Measurements from ENCODE around the gene HOXB6.
A peak's percentile ranks its signal among the peaks of the same experiment; 100 is the strongest.

HOXB6 gene

GRCh38 chr17:48627623-48628521, 23.1 kb upstream of the HOXB6 start:
- CTCF ChIA-PET, result interaction anchor here (1.0 to 5.0 kb wide), 3 partner anchors 8 to 251 kb away, joined by 4 to 37 read pairs (median 4); no protein-coding TSS in a partner anchor

GRCh38 chr17:48627118-48627597, 22.4 kb upstream of the HOXB6 start:
- CTCF ChIA-PET, result interaction anchor here (0.5 to 5.0 kb wide), 4 partner anchors 9 to 413 kb away, joined by 4 to 37 read pairs (median 4); no protein-coding TSS in a partner anchor
- peak overlapping the region; percentile 78 for H3K4me3 ChIP-seq (ENCODE audit: low read depth, low read length)

More at GRCh38 chr17:48627623-48628521, 23.1 kb upstream of the HOXB6 start:
- H3K9me3 ChIP-seq (ENCODE audit: control insufficient read depth, insufficient read depth, low read depth, low read length), result no peaks in the 10 kb centered on the region
- H3K36me3 ChIP-seq (ENCODE audit: control insufficient read depth in 2 of 2, insufficient read depth in 1 of 2, low read length in 2 of 2), result peaks cover 0 to 28% of the 10 kb centered on the region in 2 experiments; a peak in 1 of 3 replicates
- POLR2A ChIA-PET, result interaction anchor here (4.5 kb wide), 1 partner anchor 9 kb away, joined by 38 read pairs; no protein-coding TSS in a partner anchor
- no peak for TF ChIP-seq ELK4 (IDR thresholded peaks at IDR 0.05; ENCODE audit: borderline replicate concordance, low read depth, low read length)
- TF ChIP-seq ZNF600 (tag by site-specific recombination; IDR thresholded peaks at IDR 0.05), result peak; percentile 85
- 0 out of 2 replicates have a peak, but pooled peaks have one; percentile 27 for TF ChIP-seq ZFP69B (tag by site-specific recombination; IDR thresholded peaks at IDR 0.05)
- TF ChIP-seq ZNF394 (tag by site-specific recombination; IDR thresholded peaks at IDR 0.05; ENCODE audit: borderline replicate concordance), result no peak
- TF ChIP-seq ZFHX2 (tag by site-specific recombination; conservative IDR thresholded peaks at IDR 0.05), result peak; percentile 71
- TF ChIP-seq EGR2 (tag by site-specific recombination; IDR thresholded peaks at IDR 0.05; ENCODE audit: low read depth), result peak; percentile 43; the same call in 1 of the 2 replicates
- TF ChIP-seq ZNF707 (tag by site-specific recombination; IDR thresholded peaks at IDR 0.05), result no peak
- TF ChIP-seq ZNF830 (tag by site-specific recombination; IDR thresholded peaks at IDR 0.05; ENCODE audit: low read depth), result no peak
- peak; percentile 39; the same call in 1 of the 2 replicates for TF ChIP-seq GLIS2 (tag by site-specific recombination; IDR thresholded peaks at IDR 0.05)
- H3K27ac ChIP-seq (ENCODE audit: extremely low read depth, low read depth, low read length), result no peak overlapping the region
- peaks cover 12% of the 10 kb centered on the region for H3K4me1 ChIP-seq (ENCODE audit: control insufficient read depth, insufficient read depth, low read length)
- no peak overlapping the region for H3K4me3 ChIP-seq (ENCODE audit: low read depth, low read length)

GRCh38 chr17:48626245-48627117, 21.7 kb upstream of the HOXB6 start, which contains the start of gene HOXB9:
HOXB9 (minus strand) TSS chr17:48626358; CDS start chr17:48626269, 89 bp downstream.
- Histone ChIP-seq H3K36me3 (ENCODE audit: control insufficient read depth in 2 of 2, insufficient read depth in 1 of 2, low read length in 2 of 2) (peaks cover 0 to 37% of the 10 kb centered on the region in 2 experiments; a peak in 1 of 3 replicates), H3K27ac (ENCODE audit: extremely low read depth, low read depth, low read length) (peak within 1 kb of the TSS; percentile 100), H3K9me3 (ENCODE audit: control insufficient read depth, insufficient read depth, low read depth, low read length) (no peaks in the 10 kb centered on the region), H3K4me3 (ENCODE audit: low read depth, low read length) (peak within 1 kb of the TSS; percentile 78), H3K4me1 (ENCODE audit: control insufficient read depth, insufficient read depth, low read length) (peaks cover 13% of the 10 kb centered on the region)
- CTCF ChIA-PET, result interaction anchor here (0.5 to 5.0 kb wide), 11 partner anchors 10 to 412 kb away, joined by 3 to 37 read pairs (median 4); no protein-coding TSS in a partner anchor
- POLR2A ChIA-PET, result interaction anchor here (0.6 to 4.5 kb wide), 14 partner anchors 10 to 578 kb away, joined by 3 to 38 read pairs (median 5); partner anchors contain the start of genes NFE2L1 and SNX11
- peak; percentile 99 for TF ChIP-seq ZBTB21 (tag by site-specific recombination; IDR thresholded peaks at IDR 0.05)
- 0 out of 2 replicates have a peak, but pooled peaks have one; percentile 58 for TF ChIP-seq ZNF488 (tag by site-specific recombination; IDR thresholded peaks at IDR 0.05)
- TF ChIP-seq ZNF639 (tag by site-specific recombination; IDR thresholded peaks at IDR 0.05), result peak; percentile 79; the same call in 1 of the 2 replicates
- peak; percentile 91; the same call in 1 of the 2 replicates for TF ChIP-seq ZNF24 (tag by site-specific recombination; IDR thresholded peaks at IDR 0.05)
- no peak for TF ChIP-seq ZNF747 (tag by site-specific recombination; IDR thresholded peaks at IDR 0.05)
- no peak for TF ChIP-seq ZNF214 (tag by site-specific recombination; IDR thresholded peaks at IDR 0.05; ENCODE audit: borderline replicate concordance)
- 0 out of 2 replicates have a peak, but pooled peaks have one; percentile 44 for TF ChIP-seq ZNF785 (tag by site-specific recombination; IDR thresholded peaks at IDR 0.05)
- no peak for TF ChIP-seq ZNF426 (tag by site-specific recombination; IDR thresholded peaks at IDR 0.05)
- peak; percentile 100 for TF ChIP-seq ZEB2 (tag by site-specific recombination; IDR thresholded peaks at IDR 0.05)
- TF ChIP-seq OSR2 (tag by site-specific recombination; IDR thresholded peaks at IDR 0.05), result peak; percentile 93
- peak; percentile 95 for TF ChIP-seq ZBTB20 (tag by site-specific recombination; IDR thresholded peaks at IDR 0.05)
- no peak for TF ChIP-seq ZNF585B (tag by site-specific recombination; IDR thresholded peaks at IDR 0.05)

More at GRCh38 chr17:48627118-48627597, 22.4 kb upstream of the HOXB6 start:
- POLR2A ChIA-PET, result interaction anchor here (0.6 to 4.5 kb wide), 5 partner anchors 9 to 369 kb away, joined by 3 to 38 read pairs (median 6); no protein-coding TSS in a partner anchor
- no peaks in the 10 kb centered on the region for H3K9me3 ChIP-seq (ENCODE audit: control insufficient read depth, insufficient read depth, low read depth, low read length)
- H3K36me3 ChIP-seq (ENCODE audit: control insufficient read depth in 2 of 2, insufficient read depth in 1 of 2, low read length in 2 of 2), result peaks cover 0 to 33% of the 10 kb centered on the region in 2 experiments; a peak in 1 of 3 replicates
- H3K4me1 ChIP-seq (ENCODE audit: control insufficient read depth, insufficient read depth, low read length), result peaks cover 12% of the 10 kb centered on the region
- peak overlapping the region; percentile 100 for H3K27ac ChIP-seq (ENCODE audit: extremely low read depth, low read depth, low read length)
- TF ChIP-seq ZNF610 (tag by site-specific recombination; IDR thresholded peaks at IDR 0.05; ENCODE audit: borderline replicate concordance), result no peak
- no peak for TF ChIP-seq ZNF658 (tag by site-specific recombination; IDR thresholded peaks at IDR 0.05)
- no peak for TF ChIP-seq ZNF426 (tag by site-specific recombination; IDR thresholded peaks at IDR 0.05)
- TF ChIP-seq ZBTB17 (tag by site-specific recombination; IDR thresholded peaks at IDR 0.05), result peak; percentile 64
- no peak for TF ChIP-seq ZNF571 (tag by site-specific recombination; IDR thresholded peaks at IDR 0.05)
- TF ChIP-seq ZNF274 (IDR thresholded peaks at IDR 0.05; ENCODE audit: low read length), result no peak
- no peak for TF ChIP-seq ZNF274 (tag by site-specific recombination; IDR thresholded peaks at IDR 0.05; ENCODE audit: borderline replicate concordance)
